Endothelial cell of umbilical vein (primary cell): ENCODE results near the gene ATP6V0A4. TPM values are rescaled to one million over a fixed set of nuclear protein-coding genes. Genes with fewer than 3 reads are reported as not detected.

Source experiments
- BruUV-seq: library from RNA; stranded (reverse); fragments of 400-500 nt; replicated peaks from 2 replicates; lab custom pipeline; 2021; lab: Mats Ljungman, UMichigan
- CTCF ChIA-PET: fragments of 300-600, 350-600 bp; sonication (Branson Sonifier 250); formaldehyde crosslinking; loops from one replicate; lab custom pipeline; 2021; ENCODE audit warnings: antibody characterized with exemption, inconsistent platforms; lab: Charles Lee
- POLR2A ChIA-PET: fragments of 300-600, 350-600 bp; sonication (Branson Sonifier 250); formaldehyde crosslinking; loops from one replicate; lab custom pipeline; 2021; ENCODE audit warnings: antibody characterized with exemption, inconsistent platforms; lab: Charles Lee
- DNase-seq: peaks from one replicate; pipeline ENCODE4 v3.0.0-alpha.2; 2011; ENCODE audit warnings: low read depth, low spot score
- FAIRE-seq: peaks from 2 replicates; lab custom pipeline; 2011; peaks lifted over from hg19 to GRCh38; lab: Jason Lieb, UNC
- H2AFZ ChIP-seq: 2 replicates; pipeline ENCODE4 v1.6.0; 2012; ENCODE audit warnings: low read depth, low read length, control low read depth, inconsistent platforms
- H3K27ac ChIP-seq: 2 replicates; pipeline ENCODE4 v1.5.1; 2011; ENCODE audit warnings: low read depth, mild to moderate bottlenecking, control low read depth, low read length, moderate library complexity; ENCODE audit not compliant: insufficient read depth
- H3K27me3 ChIP-seq, 2 experiments: 2 replicates each; pipeline versions ENCODE4 v1.6.0 to v1.6.1; 2011; ENCODE audit warnings: low read length in 2 of 2, mixed read lengths in 1 of 2; ENCODE audit not compliant: control insufficient read depth in 2 of 2, insufficient read depth in 2 of 2
- H3K36me3 ChIP-seq, 2 experiments: 2 replicates in 1 of 2; 3 replicates in 1 of 2; pipeline ENCODE4 v1.5.1; 2011; ENCODE audit warnings: low read length in 2 of 2, mild to moderate bottlenecking in 1 of 2, moderate library complexity in 1 of 2; ENCODE audit not compliant: control insufficient read depth in 2 of 2, insufficient read depth in 2 of 2; ENCODE audit errors: extremely low read depth in 1 of 2
- H3K4me1 ChIP-seq: 3 replicates; pipeline ENCODE4 v1.5.1; 2011; ENCODE audit warnings: mild to moderate bottlenecking, low read length; ENCODE audit not compliant: control insufficient read depth, insufficient read depth; ENCODE audit errors: extremely low read depth
- H3K4me2 ChIP-seq: 2 replicates; pipeline ENCODE4 v1.6.1; 2011; ENCODE audit warnings: low read length, control low read depth, mixed read lengths; ENCODE audit not compliant: insufficient read depth
- H3K4me3 ChIP-seq, 3 experiments: fragments of 200-600 bp in 1 of 3; sonication (generic), shearing (Covaris generic) in 1 of 3; replicated peaks in 1 of 3; 2 replicates each; pipeline ENCODE4 v1.5.1; 2011 to 2016; ENCODE audit warnings: control low read depth in 3 of 3, low read length in 3 of 3, mild to moderate bottlenecking in 2 of 3, inconsistent platforms in 1 of 3, low read depth in 1 of 3, moderate library complexity in 1 of 3; ENCODE audit not compliant: insufficient read depth in 1 of 3
- H3K79me2 ChIP-seq: 2 replicates; pipeline ENCODE4 v1.6.0; 2012; ENCODE audit warnings: low read length, inconsistent platforms; ENCODE audit not compliant: control insufficient read depth, insufficient read depth
- H3K9ac ChIP-seq: replicated peaks from 2 replicates; pipeline ENCODE3; 2011; ENCODE audit warnings: low read length, control low read depth; ENCODE audit not compliant: insufficient read depth; ENCODE audit errors: extremely low read depth
- H3K9me1 ChIP-seq: replicated peaks from 3 replicates; pipeline ENCODE4 v1.6.0; 2011; ENCODE audit warnings: mild to moderate bottlenecking, low read length; ENCODE audit not compliant: control insufficient read depth, insufficient read depth; ENCODE audit errors: extremely low read depth
- H3K9me3 ChIP-seq: replicated peaks from 2 replicates; pipeline ENCODE4 v1.5.1; 2012; ENCODE audit warnings: low read length, inconsistent platforms; ENCODE audit not compliant: control insufficient read depth, insufficient read depth
- H4K20me1 ChIP-seq: replicated peaks from 2 replicates; pipeline ENCODE3; 2011; ENCODE audit warnings: mild to moderate bottlenecking, low read length; ENCODE audit not compliant: control insufficient read depth, insufficient read depth; ENCODE audit errors: extremely low read depth
- FOS ChIP-seq: IDR thresholded peaks from 2 replicates; pipeline ENCODE4 v1.6.1; 2011; ENCODE audit warnings: mild to moderate bottlenecking, low read length, moderate library complexity, borderline replicate concordance; ENCODE audit not compliant: insufficient read depth
- GATA2 ChIP-seq: IDR thresholded peaks from 2 replicates; pipeline ENCODE4 v1.7.0; 2011; ENCODE audit warnings: low read depth, mild to moderate bottlenecking, moderate library complexity, mixed read lengths, low read length; ENCODE audit not compliant: insufficient read length, insufficient read depth
- JUN ChIP-seq: IDR thresholded peaks from 2 replicates; pipeline ENCODE4 v1.6.1; 2011; ENCODE audit warnings: borderline replicate concordance, low read depth; ENCODE audit not compliant: insufficient read length, insufficient read depth
- POLR2A ChIP-seq: IDR thresholded peaks from 2 replicates; pipeline ENCODE4 v1.6.1; 2012; ENCODE audit warnings: low read depth, mild to moderate bottlenecking, control low read depth, low read length
- dilution Hi-C: fragments of 300-500 bp; cut with MboI; formaldehyde crosslinking; loops from one replicate; pipeline ENCODE4 v1.15.0; 2019; ENCODE audit warnings: low sequenced_read_pairs; ENCODE audit not compliant: extremely low pct_ligation_motif_present
- intact Hi-C: fragments of 100-400 bp; cut with micrococcal nuclease; formaldehyde crosslinking; loops from one replicate; pipeline ENCODE4 v1.10.0; 2022
- polyA plus RNA-seq, 4 experiments: library from polyadenylated mRNA; depleted of rRNA in 3 of 4; stranded (reverse) in 3 of 4; unstranded in 1 of 4; fragments of >200 nt; gene quantifications; 2 replicates each; pipeline versions ENCODE4 v1.2.1 to v1.2.3, GENCODE V29; 2011 to 2012; ENCODE audit warnings: missing spikeins in 1 of 4
- total RNA-seq: library from RNA; stranded (reverse); gene quantifications from 2 replicates; pipeline ENCODE4 v1.2.3, GENCODE V29; 2021
- TF ChIP-seq, protein P1 (sequence below), 2 donors: IDR thresholded peaks; 1 replicate in 1 of 2; 2 replicates in 1 of 2; pipeline ENCODE4 v1.5.1; 2011; ENCODE audit warnings: low read length in 2 of 2, mild to moderate bottlenecking in 2 of 2, moderate library complexity in 2 of 2, control low read depth in 1 of 2, inconsistent platforms in 1 of 2, low read depth in 1 of 2; ENCODE audit not compliant: insufficient read depth in 1 of 2; ENCODE audit errors: extremely low read depth in 1 of 2

The ATP6V0A4 gene
- total and polyA plus RNA-seq, 2 donors (not counting 3 experiments of a cell fraction or from before 2014, with no cell fraction given): 0.07 to 0.24 TPM

DNA sequence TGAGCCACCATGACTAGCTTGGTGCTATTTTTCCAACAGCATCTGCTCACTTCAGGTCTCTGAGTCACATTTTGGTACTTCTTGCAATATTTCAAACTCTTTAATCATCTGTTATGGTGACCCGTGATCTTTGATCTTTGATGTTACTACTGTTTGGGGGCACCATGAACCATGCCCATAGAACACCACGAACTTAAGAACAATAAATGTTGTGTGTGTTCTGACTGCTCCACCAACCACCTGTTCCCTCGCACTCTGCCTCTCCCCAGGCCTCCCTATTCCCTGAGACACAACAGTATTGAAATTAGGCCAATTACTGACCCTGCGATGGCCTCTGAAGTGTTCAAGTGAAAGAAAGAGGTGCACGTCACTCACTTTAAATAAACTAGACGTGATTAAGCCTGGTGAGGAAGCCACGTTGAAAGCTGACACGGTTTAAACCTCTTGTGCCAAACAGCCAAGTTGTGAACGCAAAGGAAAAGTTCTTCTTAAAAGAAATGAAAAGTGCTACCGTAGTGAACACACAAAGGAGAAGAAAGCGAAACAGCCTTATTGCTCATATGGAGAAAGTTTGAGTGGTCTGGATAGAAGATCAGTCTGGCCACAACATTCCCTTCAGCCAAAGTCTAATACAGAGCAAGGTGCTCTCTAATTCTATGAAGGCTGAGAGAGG lies 27.2 kb upstream of the ATP6V0A4 start:
- DNase-seq (no peak), FAIRE-seq (no peak)
- dilution Hi-C loops: no loop called here
- intact Hi-C loops: no loop called here
- Histone ChIP-seq H3K9me1 (no peaks in the 10 kb centered on the region), H3K4me3 (no peak overlapping the region), H3K27ac (no peak overlapping the region), H3K4me2 (no peak overlapping the region), H3K9ac (no peak overlapping the region), H2AFZ (no peak overlapping the region), H3K9me3 (no peaks in the 10 kb centered on the region), H3K36me3 (no peaks in the 10 kb centered on the region), H3K4me1 (no peaks in the 10 kb centered on the region), H4K20me1 (no peaks in the 10 kb centered on the region), H3K27me3 (no peaks in the 10 kb centered on the region), H3K79me2 (no peaks in the 10 kb centered on the region)
- BruUV-seq: no TSS peak
- POLR2A ChIA-PET: interaction anchor here (0.7 kb wide), 1 partner anchor 59 kb away, joined by 5 read pairs; no protein-coding TSS in a partner anchor
- CTCF ChIA-PET: no interaction called here
- TF ChIP-seq FOS: no peak
- TF ChIP-seq, protein P1, sequence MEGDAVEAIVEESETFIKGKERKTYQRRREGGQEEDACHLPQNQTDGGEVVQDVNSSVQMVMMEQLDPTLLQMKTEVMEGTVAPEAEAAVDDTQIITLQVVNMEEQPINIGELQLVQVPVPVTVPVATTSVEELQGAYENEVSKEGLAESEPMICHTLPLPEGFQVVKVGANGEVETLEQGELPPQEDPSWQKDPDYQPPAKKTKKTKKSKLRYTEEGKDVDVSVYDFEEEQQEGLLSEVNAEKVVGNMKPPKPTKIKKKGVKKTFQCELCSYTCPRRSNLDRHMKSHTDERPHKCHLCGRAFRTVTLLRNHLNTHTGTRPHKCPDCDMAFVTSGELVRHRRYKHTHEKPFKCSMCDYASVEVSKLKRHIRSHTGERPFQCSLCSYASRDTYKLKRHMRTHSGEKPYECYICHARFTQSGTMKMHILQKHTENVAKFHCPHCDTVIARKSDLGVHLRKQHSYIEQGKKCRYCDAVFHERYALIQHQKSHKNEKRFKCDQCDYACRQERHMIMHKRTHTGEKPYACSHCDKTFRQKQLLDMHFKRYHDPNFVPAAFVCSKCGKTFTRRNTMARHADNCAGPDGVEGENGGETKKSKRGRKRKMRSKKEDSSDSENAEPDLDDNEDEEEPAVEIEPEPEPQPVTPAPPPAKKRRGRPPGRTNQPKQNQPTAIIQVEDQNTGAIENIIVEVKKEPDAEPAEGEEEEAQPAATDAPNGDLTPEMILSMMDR (IDR thresholded peaks at IDR 0.05; ENCODE audit: extremely low read depth in 1 of 2, insufficient read depth in 1 of 2, low read depth in 1 of 2, low read length in 2 of 2): no peak
- no peak for TF ChIP-seq POLR2A
- no peak for TF ChIP-seq GATA2
- TF ChIP-seq JUN: no peak
